NCI-H2227 (cell line): ENCODE results near the gene TAF10.

Experiments
- DNase-seq: peaks from one replicate; lab custom pipeline; 2025; ENCODE audit not compliant: unreplicated experiment; lab: John Stamatoyannopoulos, UW

TAF10 gene

DNA sequence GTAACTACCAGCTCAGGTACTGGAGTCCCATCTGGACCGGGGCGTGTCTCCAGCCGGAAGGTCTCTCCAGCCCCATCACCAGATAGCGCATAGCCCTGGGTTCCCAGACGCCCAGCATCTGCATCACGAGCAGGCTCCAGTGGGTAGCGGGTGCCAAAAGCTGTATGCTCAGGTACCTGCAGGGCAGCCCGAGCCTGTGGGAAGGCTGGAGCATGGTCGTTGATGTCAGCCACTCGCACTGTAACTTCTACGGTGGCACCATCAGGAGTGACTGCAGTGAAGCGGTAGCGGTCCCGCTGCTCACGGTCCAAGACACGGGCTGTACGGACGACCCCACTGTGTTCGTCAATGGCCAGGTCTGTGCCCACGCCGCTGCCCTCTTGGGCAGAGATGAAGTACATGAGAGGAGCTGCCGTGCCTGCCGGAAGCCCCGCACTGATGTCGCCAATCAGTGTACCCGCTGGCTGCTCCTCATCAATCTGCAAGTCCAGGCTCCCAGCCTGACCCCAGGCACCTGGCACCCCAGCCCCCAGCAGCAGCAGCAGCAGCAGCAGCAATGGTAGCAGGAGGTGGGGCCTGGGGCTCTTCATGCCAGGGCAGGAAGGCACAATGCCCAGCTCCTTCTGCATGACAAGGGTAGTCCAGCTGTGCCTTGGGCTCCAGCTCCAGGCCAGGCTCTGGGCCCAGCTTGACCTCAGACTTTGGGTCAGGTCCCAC is 29.1 kb upstream of the TAF10 start:
- DNase-seq: no peak

DNA sequence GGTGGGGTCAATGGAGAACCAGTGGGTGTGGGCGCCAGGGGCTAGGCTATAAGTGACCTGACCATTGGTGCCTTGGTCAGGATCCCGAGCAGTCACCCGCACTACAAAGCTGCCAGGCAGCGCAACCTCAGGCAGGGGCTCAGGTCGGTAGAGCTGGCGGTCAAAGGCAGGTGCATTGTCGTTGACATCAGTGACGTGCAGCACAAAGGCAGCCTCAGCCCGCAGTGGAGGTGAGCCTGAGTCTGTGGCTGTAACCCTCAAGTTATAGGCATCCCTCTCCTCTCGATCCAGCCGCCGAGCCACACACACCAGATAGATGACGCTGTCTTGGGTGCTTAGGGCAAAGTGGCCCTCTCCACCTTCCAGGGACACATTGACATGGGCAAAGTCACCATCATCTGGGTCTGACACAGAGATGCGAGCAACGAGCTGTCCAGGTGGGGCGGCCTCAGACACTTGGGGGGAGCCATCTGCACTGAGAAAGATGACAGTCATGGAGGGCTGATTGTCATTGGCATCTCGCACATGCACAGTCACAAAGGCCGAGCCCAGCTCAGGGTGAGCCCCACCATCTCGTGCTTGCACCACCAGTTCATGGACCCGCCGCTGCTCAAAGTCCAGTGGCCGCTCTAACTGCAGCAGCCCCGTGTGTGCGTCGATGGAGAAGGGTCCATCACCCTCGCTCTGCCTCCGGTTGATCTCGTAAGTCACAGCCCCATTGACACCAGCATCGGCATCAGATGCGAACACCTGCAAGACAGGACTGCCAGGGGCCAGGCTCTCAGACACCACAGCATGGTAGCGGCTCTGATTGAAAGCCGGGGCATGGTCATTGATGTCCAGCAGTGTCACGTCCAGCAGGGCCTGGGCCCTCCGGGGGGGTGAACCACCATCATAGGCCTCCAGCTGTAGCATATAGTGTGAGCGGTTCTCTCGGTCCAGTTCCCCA is 28.3 kb upstream of the TAF10 start:
- no peak for DNase-seq

DNA sequence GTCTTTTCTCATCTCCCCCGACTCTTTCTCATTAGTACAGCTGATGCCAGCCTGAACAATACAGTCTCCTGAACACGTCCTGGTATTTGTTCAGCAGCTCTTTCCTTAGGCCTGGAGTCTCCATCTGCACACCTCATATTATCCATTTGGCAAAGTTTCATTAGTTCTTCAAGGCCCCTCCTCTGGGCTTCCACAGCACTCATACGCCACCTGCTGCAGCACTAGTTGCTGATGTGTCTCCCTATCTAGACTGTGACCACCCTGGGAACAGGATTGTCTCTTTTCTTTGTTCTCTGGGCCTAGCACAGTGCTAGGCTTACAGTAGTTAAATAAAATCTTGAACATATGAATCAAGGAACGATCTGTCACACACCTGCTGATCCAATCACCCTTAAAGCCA is 26.4 kb upstream of the TAF10 start:
- DNase-seq: no peak

DNA sequence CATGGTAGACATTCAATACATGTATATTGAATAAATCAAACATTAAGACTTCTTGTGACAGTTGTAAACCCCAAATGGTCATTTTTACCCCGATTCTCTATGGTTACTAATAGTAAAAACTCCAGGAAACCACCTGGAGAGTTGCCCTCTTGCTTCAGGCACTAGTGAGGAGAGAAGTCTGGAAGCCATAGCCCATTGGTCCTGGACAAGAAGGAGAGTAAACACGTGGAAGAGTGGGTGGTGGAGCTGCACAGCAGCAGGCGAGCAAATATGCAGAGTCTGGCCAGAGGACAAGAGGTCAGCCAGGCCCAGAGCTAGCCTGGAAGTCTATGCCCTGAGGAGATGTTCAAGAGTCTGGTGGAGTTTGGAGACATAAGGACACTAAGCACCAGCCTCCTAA is 25.9 kb upstream of the TAF10 start:
- no peak for DNase-seq

DNA sequence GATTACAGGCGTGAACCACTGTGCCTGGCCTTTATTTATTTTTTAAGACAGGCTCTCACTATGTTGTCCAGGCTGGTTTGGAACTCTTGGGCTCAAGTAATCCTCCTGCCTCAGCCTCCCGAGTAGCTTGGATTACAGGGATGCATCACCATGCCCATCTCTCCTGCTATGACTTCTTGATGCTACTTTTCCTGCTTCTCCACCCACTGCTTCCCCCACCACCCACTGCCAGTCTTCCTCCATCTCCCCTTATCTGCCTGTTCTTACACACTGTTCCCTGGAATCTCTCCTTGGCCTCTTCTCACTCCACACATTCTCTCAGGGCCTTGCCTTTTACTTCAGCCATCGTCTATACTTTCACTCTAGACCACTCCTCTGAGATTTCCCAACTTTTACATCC is 24.5 kb upstream of the TAF10 start:
- DNase-seq: no peak

DNA sequence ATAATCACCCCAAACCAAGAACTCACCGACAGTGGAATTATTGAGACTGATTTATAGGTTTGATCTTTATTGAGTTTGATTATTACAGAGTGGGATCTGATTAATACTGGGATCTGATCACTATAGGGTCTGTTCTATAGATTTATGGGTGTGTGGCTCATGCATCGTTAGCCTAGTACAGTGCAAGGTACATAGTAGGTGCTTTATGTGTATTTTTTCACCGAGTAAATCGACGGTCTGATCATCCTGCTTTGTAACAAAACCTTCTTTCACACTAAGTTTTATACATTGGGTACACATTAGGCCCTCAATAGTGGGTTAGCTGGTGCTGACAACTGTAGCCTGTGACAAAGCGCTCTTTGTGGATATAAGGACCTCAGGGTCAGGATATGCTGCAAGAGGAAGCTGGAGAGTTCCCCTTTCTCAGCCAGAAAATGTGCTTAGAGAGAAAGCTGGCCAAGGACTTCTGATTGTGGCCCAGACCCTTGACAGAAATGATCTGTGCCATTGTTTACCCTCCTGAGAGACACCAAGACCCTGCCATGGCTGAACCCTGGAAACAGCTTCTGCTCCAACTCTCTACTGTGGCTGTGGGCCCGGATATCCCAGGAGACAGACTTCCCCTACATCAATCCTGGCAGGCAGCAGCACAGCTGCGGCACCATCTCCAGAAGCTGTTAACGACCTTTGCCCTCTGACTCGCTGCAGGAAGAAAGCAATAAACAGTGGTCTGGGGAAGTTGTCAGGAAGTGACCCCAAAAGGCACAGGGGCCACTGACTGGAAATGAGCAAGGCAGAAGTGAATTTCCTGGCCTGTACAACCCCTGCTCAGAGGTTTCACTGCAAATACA is 23.3 kb upstream of the TAF10 start:
- DNase-seq: no peak

DNA sequence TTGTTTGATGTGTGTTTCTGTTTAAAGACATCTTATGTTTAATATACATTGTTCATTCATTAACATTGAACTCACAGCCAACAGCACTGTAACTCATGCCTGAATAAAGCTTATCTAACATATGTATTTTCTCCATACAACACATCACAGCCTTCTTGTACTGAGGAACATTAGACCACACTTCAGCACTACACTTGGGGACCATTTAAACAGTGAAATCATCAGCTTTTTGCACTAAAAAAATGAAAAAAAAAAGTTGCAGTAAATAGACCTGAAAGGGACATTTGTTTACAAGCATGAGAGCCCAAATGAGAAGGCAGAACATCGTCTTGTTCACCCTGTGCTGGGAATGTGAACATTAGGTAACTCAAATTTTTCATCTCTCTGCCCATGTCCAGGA is 22.5 kb upstream of the TAF10 start:
- DNase-seq: no peak

DNA sequence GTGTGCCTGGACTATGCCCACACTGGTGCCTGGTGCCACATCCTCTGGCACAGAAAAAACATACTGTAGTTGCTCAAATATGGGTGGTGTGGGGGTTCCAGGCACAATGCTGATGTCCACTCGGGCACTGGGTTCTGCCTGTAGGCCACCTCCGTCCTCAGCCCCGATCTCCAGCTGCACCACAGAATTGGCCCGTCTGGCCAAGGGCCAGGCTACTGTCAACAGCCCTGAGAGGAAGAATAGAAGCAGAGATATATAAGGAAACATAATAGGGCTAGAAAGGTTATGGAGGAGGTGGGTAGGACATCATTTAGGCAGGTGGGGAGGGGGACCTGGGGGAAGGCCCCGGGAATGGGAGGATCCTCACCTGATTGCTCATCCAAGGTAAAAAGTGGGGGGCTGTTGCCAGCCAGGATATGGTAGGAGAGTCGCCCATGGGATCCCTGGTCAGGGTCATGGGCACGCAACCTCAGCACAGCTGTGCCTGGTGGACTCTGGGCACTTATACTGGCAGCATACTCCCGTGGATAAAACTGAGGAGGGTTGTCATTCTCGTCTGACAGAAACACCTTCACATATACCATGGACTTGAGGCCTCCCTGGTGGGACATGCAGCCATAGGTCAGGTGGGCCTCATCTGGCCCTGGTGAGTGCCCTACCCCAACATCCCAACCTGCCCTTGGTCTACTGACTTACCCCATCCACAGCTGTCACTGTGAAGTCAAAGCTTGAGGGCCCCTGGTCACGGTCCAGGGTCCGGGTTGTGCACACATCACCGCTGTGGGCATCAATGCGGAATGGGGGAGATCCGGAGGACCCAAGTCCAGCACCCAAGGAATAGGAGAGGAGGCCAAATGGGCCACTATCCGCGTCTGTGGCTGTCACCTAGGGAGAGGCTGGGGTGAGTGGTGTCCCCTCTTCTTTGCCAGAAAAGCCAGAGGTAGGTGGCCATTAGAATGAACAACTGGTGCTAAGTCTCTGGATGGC is 21.7 kb upstream of the TAF10 start:
- DNase-seq: no peak

DNA sequence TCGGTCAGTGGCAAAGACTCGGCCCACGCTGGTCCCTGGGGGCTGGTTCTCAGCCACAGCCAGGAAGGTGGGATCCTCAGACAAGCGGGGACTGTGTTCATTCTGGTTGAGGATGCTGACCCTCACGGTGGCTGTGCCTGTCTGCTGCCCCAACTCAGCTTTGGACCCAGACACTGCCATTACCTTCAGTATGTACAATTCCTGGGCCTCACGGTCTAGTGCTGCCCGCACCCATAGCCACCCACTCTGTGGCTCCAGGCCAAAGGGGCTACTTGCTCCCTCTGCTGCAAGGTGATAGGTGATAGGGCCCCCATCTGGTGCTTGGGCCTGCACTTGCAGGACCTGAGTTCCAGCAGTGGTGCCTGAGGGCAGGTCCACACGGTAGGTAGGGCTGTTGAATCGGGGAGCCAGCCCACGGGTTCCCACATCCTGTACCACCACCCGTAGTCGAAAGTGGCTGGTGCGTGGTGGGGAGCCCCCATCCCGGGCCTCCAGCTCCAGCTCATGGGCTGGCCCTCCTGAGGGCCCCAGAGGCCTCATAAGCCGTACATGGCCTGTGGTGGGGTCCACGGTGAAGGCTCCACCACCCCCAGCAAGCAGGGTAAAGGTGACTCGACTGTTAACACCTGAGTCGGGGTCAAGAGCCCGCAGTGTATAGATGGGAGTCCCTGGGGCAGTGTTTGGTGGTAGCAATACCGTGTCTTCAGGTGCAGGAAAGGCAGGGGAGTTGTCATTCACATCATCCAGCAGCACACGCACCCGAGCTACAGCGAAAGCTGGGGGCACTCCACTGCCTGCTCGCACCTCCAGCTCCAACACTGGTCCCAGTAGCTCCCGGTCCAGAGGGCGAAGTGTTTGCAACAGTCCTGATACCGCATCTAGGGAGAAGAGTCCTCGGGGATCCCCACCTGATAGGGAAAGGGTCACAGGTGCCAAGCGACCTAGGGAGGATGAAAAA is 20.4 kb upstream of the TAF10 start:
- DNase-seq: no peak

DNA sequence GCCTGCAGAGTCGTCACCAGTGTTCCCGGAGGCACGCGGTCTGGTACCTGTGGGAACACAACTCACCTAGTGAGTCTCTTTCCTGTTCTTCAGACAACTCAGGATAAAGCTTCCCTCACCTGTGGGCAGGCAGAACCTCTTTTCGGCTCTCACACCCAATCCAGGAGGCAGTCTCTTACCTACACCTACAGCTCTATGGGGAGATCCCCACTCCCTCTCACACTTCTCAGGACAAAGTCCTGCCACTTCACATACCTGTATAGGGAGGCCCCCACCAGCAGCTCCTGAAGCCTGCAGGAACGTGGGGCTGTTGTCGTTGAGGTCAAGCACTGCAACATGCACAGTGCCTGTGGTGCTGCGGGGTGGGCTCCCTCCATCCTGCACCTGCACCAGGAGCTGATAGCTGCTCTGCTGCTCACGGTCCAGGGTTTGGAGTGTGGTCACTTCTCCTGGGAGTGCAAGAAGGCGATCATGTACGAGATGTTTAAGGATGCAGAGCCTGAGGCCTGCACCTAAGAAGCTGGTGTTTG is 19.4 kb upstream of the TAF10 start:
- no peak for DNase-seq

DNA sequence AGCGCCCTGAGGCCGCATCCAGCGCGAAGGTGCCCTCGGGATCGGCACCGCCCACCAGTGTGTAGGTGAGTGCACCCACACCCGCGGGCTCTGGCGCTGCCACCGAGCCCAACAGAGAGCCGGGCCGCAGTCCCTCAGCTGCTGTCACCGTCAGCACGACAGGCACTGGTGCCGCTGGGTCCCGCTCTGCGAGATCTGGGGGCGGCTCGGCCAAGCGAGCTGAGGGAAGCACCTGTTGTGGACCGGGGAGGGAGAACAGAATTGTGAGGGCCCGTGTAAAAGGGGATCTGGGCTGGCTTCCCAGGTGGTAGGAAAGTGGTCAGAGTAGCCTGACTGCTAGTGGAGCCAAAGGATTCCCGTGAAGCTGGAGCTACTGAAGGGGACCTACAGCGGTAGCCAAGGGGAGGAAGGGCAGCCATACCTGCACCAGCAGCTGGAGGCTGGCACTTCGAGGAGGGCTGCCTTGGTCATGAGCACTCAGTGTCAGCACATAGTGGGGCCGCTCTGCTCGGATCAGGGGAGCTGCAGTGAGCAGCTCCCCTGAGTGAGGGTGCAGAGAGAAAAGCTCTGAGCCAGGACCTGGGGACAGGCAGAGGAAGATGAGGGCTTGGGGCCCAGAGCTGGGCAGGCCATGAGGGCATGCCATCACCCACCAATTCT is 18.7 kb upstream of the TAF10 start:
- DNase-seq: no peak

DNA sequence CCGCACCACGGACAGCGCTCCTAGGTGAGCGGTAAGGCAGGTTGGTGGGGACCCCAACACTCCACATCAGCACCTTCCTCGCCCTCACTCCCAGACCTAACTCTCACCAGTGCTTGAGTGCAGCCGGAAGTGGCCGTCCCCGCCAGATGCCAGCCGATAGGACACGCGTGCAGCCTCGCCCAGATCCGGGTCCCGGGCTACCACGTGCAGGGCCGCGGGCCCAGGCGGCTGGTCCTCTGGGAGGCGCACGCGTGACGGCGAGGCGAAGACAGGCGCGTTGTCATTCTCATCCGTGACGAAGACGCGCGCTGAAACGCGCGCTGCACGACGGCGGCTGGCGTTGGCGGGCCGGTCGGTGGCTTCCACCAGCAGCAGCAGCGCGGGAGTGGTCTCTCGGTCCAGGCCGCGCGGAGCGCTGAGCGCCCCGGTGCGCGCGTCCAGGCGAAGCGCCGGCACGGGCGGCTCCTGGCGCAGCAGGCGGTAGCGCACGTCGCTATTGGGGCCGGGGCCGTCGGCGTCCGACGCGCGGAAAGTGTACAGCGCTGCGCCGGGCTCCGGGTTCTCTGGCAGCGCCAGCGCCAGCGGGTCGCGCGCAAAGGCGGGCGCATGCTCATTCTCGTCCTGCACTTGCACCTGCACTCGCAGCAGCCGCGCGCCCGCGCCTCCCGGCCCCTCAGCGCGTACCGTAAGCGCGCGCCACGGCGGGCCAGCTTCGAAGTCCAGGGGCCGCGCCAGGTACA is 18.0 kb upstream of the TAF10 start:
- DNase-seq: no peak

DNA sequence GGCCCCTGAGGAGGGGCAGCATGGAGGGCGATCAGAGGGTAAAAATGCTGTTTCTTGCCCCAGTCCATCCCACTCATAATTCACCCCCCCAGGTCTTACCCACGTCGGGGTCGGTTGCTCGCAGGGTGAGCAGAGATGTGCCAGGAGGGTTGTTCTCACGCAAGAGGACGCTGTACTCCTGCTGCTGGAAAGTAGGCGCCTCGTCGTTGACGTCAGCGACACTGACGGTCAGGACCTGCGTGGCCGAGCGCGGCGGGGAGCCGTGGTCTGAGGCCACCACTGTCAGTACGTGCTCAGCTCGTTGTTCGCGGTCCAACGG is 17.5 kb upstream of the TAF10 start:
- no peak for DNase-seq

DNA sequence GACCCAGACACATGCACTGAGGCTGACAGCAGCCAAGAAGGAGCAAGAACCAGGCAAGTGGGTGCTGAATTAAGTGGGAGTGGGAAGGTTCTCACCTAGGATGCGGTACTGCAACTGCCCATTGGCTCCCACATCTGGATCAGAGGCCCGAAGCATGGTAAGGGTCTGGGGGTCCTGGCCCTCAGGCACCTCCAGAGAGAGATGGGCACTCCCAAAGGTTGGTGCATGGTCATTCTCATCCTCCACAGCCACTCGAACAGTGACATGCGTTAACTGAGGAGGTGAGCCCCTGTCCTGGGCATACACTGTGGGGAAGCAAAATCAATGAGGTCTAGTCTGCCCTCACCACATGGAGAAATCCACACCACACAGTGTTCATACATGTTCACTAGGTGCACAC is 16.5 kb upstream of the TAF10 start:
- DNase-seq: no peak

DNA sequence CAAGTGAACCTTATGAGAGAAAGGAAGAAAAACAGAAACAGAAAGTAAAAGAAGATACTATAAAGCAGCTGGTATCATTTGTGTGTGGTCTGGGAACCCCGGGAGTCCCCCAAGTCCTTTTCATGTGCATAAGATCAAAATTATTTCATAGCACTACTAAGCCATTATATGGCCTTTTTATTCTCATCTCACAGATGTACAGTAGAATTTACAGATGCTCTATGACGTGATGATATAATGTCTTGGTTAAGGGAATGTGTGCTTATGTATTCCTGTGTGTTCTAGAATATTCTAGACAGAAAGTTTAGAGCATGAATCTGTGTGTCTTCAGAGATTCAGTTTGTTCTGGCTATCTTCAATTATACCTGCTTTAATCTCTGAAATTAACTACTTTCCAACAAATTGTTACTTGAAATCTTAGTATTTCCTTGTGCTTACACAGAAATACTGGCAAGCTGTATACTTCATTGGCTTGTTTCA is 15.8 kb upstream of the TAF10 start:
- DNase-seq: no peak

DNA sequence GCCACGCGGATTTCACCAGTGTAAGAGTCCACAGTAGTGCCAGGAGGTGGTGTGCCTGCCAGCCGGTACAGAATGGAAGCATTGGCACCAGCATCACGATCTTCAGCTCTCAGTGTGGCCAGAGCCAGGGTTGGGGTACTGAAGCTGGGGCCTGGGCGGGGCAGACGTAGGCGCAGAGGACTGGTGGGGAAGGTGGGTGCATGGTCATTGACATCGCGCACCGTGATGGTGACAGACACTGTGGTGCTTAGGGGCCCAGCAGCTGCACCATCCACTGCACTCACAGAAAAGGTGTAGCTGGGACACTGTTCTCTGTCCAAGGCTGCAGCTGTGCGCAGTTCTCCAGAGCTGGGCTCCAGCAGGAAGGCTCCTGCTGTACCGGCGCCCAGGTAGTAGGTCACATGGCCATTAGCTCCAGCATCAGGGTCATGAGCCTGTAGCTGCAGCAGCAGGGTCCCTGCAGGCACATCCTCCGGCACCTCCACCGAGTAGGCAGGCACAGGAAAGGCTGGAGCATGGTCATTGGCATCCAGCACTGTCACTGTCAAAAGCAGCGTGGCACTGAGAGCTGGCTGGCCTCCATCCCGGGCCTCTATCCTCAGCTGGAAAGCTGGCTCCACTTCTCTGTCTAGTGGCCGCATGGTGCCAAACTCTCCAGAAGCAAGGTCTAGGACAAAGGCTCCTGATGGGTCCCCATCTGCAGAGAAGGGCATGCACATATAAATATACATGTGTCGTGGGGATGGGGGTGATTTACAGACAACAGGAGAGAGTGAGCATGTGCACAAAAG is 15.2 kb upstream of the TAF10 start:
- no peak for DNase-seq

DNA sequence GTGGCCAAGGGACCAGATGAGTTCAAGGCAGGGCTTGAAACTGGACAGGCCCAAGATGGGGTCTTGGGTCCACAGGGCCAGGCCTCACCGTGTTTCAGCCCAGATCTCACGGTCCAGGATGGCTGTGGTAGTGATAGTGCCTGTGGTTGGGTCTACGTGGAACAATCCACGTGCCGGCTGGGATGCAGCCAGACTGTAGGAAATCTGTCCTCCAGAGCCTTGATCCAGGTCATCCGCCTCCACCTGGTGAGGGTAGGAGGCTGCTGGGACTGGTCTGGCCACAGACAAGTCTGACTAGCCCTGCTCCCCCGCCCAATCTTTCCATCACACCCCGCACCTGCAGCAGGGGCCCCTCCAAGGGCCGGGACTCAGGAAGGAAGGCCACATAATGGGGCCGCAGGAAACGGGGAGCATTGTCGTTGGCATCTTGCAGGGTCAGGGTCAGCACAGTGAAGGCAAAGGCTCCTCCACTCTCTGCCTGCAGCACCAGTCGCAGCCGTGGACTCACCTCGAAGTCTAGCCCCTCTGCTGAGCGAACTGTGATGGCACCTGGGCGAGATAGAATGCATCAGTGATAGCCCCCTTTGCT is 13.9 kb upstream of the TAF10 start:
- no peak for DNase-seq
